Melanocyte of skin (primary cell): Measurements from ENCODE around the gene TMEM232. TPM values are rescaled to one million over a fixed set of nuclear protein-coding genes. Genes with fewer than 3 reads are reported as not detected.

Experiments
- small RNA-seq, 2 donors: library from RNA; depleted of rRNA; stranded (forward); fragments of <200 nt; gene quantifications; one replicate each; pipeline ENCODE3, GENCODE V24; 2012
- total RNA-seq, 2 donors: library from RNA; depleted of rRNA; stranded (reverse); fragments of >200 nt; gene quantifications; 2 replicates each; pipeline ENCODE4 v1.2.3, GENCODE V29; 2012

TMEM232 gene
- total RNA-seq: 1 to 10 TPM; 1.7 TPM

DNA sequence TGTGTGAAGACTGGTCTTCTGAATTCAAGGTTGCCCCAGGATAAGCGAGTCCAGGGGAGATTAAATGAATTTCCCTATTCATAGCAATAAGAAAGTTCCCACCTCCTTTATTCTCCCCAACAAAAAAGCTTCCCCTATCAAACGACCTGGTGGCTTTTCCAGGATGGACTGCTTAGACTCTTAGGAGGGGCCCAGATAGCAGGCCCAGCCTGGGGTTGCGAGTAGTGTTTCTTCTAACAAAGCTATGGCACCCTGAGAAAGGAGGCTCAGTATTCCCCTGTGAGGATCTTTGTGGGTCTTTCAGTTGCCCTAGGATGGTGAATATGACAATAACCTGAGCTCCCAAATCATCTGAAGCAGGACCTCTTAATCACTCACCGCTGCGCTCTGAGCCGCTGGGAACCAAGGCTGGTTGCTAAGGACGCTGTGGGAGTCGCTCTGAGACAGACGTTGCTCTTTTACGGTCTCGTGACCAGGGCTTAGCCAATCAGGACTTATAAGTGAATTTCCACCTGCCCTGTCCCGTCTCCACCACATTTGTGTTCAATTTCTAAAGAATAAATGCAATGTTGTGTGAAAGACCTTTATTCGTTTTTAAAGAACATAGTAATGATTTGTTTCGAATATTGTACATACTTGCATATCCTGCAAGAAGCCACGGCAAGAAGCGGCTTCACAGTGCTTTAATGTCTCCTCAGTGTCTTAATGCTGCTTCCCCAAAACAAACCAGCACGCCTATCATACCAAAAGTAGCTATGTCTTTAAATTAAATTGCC is at the start of gene TMEM232:
Gene TMEM232 (minus strand): TSS at position 423 of the 776 bp plus-strand sequence. CDS start 59,319 bp downstream, outside the sequence.

GRCh38 chr5:110738812-110739651 is 12.6 kb upstream of the TMEM232 start, which contains the start of gene SLC25A46:
Gene SLC25A46 (plus strand): TSS chr5:110739007. CDS start chr5:110739120, 113 bp downstream.

Small RNAs within 50 kb of the gene (small RNA-seq; reads per million reads assigned to genes)
- gene MIR548F3 (0 reads per million in 2 donors), gene RF00432 (0 reads per million in 2 donors)

Other genes starting within 250 kb of the TMEM232 start
- 100 to 1,000 TPM in 1 of 2 donors, 10 to 100 TPM in 1; 99.1 to 105 TPM for gene SLC25A46, start 12.3 kb upstream of the TMEM232 start, total RNA-seq